Right lobe of liver (tissue), 4 donors: Measurements from ENCODE around the gene CERS6.

Experiments used
- POLR2A ChIP-seq: fragments of 450-650 bp; IDR thresholded peaks from one replicate; pipeline ENCODE4 v1.6.1; 2017; ENCODE audit warnings: antibody characterized with exemption, mild to moderate bottlenecking
- TF ChIP-seq, protein P1 (sequence below), 4 donors: fragments of 200-600 bp in 3 of 4; fragments of 450-650 bp in 1 of 4; IDR thresholded peaks; one replicate each; pipeline versions ENCODE4 v1.5.1 to v1.8.0; 2016 to 2022; ENCODE audit warnings: antibody characterized with exemption in 4 of 4, mild to moderate bottlenecking in 2 of 4
- donor health status: DM: no; HTN: no; CAD: no.
- donor health status: DM: no; HTN: no; CAD: no.
- donor health status: DM: no; HTN: yes; CAD: no.

DNA sequence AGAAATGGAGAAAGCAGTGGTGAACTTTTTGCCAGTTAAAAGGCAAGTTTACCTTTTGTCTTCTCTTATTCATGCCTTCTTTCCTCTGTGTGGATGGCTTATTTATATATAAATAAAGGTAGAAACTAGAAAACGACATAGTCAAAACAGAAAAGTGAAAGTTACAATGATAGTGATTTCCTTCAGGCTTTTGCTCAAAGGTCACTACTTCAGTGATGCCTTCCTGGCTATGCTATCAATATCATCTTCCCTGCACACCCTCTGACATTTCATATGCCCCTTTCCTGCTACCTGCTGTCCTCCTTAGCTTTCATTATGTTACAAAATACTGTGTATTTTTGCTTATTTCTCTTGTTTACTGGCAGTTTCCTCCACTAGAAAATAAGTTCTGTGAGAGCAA is 214.4 kb downstream of the CERS6 start:
- TF ChIP-seq, protein P1, sequence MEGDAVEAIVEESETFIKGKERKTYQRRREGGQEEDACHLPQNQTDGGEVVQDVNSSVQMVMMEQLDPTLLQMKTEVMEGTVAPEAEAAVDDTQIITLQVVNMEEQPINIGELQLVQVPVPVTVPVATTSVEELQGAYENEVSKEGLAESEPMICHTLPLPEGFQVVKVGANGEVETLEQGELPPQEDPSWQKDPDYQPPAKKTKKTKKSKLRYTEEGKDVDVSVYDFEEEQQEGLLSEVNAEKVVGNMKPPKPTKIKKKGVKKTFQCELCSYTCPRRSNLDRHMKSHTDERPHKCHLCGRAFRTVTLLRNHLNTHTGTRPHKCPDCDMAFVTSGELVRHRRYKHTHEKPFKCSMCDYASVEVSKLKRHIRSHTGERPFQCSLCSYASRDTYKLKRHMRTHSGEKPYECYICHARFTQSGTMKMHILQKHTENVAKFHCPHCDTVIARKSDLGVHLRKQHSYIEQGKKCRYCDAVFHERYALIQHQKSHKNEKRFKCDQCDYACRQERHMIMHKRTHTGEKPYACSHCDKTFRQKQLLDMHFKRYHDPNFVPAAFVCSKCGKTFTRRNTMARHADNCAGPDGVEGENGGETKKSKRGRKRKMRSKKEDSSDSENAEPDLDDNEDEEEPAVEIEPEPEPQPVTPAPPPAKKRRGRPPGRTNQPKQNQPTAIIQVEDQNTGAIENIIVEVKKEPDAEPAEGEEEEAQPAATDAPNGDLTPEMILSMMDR (IDR thresholded peaks at IDR 0.05) = no peak
- no peak for TF ChIP-seq POLR2A
